Stimulated activated CD8-positive, alpha-beta memory T cell treated with anti-CD3 and anti-CD28 coated beads, Interleukin-15, amount 100 ng/mL, for 1 hour (primary cell): Measurements from ENCODE around the gene CSTF3.
"Not testable (repeated sequence)": the region's sequence is repeated elsewhere in the genome, so short reads cannot be mapped to it uniquely, and the experiment has no call there.

Experiments used
- DNase-seq: peaks from one replicate; pipeline ENCODE4 v3.0.0-alpha.2; 2020; ENCODE audit warnings: low read depth

CSTF3 gene

DNA sequence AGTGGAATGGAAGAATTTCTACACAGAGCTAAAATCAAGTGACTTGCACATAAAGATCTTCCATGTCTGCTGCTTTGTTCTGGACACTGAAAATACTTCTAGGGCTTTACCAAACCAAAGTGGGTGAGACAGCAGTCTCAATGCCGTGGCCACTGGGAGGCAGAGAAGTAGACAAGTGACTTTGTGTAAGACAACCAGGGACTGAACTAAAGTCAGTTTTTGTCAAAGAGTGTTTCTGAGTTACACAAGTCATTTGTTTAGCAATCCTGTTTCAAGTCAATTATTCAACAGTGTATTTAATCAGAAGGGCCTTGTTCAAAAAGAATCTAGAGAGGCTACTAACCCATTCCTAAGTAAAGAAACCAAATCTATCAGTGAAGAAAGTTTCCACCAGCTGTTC is 75.3 kb downstream of the CSTF3 start:
- DNase-seq, result no peak

DNA sequence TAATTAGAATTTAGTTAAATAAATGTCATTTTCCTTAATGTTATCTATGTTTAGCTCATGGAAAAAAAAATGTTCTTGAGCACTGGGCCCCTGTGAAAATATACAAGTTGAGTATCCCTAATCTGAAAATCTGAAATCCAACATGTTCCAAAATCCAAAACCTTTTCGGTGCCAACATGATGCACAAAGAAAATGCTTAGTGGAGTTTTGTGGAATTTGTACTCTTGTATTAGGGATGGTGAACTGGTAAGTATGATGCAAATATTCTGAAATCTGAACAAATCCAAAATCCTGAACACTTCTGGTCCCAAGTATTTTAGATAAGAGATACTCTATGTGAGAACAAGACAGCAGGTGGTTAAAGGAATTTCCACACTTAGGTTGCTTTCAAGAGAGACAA is 77.4 kb downstream of the CSTF3 start:
- DNase-seq, result no peak

DNA sequence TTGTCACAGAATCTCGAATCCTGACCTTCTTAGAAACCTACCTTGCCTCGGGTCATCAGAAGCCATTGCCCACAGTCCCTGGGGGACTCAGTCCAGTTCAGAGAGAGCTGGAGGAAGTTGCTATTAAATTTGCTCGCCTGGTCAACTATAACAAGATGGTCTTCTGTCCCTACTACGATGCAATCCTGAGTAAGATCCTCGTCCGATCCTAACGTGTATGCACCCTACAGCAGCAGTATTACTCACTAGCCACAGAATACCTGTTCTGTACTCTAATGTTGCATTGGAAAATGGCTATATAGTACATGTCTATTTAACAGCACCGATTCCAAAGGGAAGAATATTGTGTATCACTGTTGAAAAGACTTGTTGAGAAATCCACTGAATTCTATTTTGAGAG is 88.8 kb downstream of the CSTF3 start:
- no peak for DNase-seq

DNA sequence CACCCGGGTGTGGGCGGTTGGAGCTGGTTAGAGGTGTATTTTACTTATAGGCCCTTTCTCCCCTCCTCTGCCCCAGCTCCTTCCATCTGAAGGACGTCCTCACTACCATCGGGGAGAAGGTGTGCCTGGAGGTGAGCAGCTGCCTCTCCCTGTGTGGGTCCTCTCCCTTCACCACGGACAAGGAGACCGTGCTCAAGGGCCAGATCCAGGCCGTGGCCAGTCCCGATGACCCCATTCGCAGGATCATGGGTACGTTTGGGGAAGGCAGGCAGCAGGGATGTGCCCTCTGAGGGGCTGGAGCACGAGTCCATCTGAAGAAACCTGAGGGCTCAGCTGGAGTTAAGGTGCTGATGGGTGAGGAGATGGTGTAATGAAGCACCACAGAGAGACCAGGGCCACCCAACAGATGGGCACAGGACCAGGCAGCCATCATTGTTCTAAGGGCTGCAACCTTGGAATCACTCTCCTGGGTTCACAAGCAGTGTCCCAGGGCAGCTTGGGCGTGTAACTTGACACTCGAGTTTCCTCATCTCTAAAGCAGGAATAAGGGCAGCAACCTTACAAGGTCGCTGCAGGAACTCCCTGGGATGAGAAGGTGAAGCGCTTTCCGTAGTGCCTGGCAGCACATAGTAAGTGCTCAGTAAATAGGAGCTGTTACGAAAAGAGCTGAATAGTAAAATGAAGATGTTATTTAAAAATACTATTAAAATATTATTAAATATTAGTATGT is 92.5 kb downstream of the CSTF3 start:
- no peak for DNase-seq

DNA sequence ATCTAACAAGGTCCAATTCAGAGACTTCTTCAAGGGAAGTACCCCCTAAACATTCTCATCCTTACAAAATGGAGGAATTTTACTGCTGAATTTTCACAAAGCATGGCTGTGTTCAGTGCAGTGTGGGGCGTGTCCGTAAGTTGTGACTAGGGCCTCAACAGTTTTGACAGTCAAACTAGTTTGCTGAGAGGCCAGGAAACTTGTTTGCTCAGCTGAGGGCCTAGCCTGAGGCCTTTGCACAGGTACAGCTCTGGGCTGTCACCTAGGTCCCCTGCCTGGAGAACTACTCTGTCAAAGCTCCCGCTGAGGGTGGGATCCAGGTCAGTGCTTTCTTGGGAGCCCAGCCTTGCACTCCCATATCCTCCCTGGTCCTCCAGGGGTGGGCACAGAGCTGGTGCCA is 94.0 kb downstream of the CSTF3 start:
- DNase-seq, result no peak

DNA sequence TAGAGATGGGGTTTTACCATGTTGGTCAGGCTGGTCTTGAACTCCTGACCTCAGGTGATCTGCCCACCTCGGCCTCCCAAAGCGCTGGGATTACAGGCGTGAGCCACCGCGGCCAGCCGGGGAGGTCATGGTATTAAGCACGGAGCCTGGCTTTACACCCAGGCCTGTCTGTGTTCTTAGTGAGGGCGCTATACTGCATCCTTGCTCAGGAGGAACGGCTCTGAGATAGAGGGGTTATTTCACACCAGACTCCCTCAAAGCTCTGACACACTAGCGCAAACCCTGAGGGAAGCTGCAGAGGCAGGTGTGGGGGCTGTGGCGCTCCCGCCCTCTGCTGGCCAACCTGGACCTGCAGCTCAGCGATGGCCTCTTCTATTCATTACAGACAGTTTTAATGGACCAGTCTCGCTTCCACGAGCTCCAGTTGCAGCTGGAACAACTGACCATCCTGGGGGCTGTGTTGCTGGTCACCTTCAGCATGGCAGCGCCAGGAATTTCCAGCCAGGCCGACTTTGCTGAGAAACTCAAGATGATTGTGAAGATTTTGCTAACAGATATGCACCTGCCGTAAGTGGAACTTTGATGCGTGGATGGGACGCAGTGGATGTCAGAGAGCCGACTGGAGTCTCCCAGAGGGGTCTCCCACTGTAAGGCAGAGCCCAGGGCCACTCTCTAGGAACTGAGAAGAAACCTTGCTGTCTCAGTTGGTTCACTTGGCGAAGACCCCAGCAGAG is 95.7 kb downstream of the CSTF3 start:
- DNase-seq, result peak; percentile 40

DNA sequence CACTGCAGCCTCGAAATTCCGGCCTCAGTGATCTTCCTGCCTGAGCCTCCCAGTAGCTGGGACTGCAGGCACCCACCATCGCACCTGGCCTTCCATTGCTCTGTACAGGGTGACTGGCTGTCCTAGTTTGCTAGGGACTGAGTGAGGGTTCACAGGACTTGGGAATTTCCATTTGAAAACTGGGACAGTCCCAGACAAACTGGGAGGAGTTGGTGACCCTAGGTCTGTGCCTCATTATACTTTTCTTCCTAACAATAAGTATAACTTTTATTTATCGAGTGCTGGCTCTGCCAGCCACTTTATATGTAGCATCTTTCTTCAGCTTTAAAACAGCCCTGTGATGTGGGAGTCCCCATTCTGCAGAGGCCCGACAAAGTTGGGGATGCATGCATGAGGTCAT is 96.4 kb downstream of the CSTF3 start:
- no peak for DNase-seq

DNA sequence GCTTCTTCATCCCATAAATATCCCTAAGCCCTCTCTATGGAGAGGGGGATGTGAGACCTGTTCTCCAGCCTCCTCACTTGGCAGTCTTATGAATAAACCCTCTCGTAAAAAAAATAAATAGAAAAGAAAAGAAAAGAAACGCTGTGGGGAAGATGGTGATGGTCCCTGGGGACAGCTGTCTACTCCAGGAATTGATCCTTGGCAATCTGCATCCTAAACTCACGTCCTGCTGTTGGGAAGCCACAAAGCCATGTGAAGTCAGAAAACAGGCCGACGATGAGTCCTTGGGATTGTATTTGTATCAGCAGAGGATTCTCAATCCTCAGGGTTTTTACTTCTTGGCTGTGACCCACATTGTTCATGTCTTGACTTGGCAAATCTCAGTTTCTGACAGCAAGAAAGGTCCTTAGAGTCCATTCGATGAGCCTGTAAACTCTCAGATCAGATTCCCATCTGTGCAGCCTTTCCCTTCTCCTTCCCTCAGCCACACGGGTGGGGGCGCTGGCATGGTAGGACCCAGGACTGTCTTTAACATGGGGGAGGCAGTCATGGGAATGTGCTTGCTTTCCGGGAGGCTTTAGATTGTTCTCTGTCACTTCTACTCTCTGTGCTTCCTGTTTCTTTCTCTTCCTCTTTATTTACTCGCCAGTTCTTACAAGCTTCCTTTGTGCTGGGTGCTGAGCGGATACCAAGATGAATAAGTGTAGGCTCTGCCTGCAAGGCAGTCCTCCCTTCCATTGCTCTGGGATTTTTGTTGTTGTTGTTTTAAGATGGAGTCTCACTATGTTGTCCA is 97.1 kb downstream of the CSTF3 start:
- DNase-seq, result no peak

DNA sequence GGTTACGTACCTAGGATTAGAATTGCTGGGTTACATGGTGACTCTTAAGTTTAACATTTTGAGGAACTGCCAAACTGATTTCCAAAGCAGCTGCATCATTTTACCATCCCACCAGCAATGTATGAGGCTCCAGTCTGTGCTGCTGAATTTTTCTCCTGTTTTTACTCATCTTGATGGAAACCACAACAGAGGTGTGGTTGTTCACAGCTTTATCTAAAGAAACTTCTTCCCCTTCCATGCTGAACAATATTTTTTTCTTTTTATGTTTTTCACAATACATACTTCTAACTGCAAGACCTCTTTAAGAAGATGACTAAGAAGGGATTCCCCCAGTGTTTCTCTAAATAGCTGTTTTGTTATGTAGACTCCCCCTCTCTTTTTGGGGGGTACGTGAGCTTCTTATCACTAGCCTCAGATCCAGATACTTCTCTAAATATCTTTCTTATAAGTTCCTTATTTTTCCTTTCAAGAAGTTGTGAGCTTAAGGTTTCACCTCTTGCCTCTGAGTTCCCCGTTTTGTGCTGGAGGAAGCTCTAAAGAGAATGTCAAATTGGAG is 97.9 kb downstream of the CSTF3 start:
- DNase-seq, result no peak

DNA sequence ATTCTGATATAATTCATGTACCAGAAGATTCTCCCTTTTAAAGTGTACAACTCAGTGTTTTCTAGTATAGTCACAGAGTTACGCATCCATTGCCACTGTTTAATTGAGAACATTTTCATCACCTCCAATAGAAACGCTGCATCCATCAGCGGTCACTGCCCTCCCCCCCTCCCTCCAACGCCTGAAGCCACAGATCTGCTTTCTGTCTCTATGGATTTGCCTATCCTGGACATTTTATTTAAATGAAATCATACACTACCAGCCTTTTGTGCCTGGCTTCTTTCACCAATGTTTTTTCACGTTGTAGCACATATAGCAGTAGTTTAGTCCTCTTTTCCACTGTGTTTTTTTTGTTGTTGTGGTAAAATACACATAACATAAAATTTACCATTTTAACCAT is 99.1 kb downstream of the CSTF3 start:
- DNase-seq, result no peak

DNA sequence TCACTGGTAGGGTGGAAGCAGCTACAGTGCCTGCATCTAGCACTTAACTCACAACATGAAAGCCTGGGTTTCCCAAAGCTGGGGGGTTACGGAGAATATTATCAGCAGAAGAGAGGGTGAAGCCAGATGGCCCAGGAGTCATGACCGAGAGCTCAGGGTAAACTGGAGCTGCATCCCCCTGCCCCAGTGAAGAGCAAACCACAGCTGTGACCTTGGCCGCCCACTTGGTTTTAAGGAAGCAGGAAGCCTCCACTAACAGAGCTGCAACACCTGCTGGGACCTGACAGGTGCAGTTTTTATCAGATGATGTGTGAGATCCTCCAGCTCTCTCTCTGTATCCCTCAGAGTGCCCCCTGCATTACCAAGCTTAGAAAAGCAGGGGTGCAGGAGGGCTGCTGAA is 101.0 kb downstream of the CSTF3 start:
- DNase-seq, result no peak

DNA sequence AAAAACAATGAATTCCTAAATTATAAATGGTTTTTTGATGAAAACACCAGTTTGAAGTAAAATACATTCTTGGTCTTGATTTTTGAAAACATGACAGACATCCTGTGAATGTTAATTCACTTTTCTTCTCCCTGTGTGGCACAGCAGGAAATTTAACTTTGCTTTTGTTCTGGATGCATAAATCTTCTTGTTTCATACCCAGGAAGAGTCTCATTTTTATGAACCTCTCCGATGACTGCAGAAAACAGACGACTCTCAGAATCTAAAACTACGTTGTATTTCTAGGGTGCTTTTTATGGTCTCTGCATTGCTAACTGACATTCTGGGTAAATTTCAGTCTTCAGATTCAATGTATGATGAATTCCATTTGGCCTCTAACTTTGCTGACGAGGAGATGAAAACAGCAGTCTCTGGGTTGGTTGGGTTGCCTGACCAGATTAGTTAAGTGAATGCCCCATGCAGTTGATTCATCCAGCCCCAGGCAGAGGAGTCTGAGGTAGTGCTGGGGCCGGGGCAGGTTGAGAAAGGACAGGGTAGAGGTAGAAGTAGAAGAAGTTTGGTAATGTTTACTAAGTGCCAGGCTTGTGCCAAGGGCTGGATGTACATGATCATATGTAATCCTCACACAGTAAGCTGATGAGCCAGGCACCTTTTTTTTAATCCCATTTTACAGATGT is 101.8 kb downstream of the CSTF3 start:
- no peak for DNase-seq

DNA sequence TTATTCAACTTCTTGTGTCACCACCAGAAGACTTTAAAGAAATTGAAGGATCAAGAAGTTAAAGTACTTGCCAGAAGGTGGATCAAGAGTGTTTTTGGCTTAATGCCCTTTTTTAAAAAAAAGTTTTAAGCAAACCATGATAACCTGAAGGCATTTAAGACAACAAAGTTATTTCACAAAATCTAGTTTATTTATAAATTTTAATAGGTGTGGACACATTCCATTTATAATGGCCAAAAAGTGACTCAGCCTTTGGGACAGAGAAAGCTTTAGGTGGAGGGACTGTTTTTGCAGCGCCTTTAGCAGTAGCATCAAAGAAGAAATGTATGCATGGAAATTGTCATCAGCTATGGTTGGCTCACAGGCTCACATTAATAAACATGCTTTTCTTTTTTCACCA is 104.0 kb downstream of the CSTF3 start:
- DNase-seq, result no peak

DNA sequence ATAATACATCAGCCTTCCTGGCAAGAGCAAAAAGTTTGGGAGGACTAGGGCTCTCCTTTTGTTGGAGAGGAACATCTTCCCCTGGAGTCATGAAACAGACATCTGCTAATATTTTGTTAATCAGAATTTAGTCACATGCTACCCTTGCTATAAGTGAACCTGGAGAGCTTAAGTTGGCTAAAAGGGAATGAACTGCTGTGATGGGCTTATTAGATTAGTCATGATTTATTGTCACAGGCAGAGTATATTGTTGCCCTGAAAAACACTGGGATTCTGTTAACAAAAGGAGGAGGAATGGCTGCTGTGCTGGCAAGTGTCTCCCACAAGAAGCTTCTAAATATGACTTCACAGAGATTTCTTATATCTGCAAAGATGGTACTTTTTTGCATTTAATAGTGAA is 105.9 kb downstream of the CSTF3 start:
- no peak for DNase-seq

DNA sequence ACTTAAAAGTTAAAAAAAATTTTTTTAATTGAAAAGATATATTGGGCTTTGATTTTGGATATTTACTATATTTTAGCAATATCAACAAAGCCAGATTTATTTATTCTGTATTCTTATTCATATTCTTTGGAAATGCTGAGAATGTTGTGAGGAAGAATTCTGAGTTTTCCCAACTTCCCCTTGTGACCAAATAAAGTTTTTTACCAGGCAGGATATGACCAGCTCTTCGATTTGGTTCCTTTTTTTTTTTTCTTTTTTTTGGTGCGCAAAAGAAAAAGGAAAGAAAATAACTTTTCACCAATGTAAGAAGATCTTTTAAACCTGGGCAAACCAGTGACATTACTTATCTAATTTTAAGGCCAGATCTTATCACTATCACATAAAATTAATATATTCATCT is 109.0 kb downstream of the CSTF3 start:
- DNase-seq, result no peak

DNA sequence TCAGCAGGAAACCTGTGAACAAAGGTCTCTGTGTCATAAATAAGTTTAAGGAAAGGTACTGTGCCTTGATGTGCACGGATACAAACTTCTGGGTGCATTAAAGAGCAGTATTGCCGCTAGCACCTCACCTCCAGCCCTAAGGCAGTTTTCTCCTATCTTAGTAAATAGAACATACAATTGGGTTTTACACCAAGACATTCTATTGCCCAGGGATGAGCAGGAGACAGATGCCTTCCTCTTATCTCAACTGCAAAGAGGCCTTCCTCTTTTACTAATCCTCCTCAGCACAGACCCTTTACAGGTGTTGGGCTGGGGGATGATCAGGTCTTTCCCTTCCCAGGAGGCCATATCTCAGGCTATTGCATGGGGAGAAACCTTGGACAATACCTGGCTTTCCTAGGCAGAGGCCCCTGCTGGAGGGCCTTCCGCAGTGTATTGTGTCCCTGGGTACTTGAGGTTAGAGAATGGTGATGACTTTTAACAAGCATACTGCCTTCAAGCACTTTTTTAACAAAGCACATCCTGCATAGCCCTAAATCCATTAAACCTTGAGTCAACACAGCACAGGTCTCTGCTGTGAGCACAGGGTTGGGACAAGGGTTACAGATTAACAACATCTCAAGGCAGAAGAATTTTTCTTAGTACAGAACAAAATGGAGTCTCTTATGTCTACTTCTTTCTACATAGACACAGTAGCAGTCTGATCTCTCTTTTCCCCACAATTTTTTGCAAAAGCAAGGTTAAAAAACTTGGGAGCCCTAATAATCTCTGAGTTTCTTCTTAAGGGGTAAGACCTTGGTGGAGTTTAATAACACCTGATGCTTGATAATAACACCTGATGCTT is 111.5 kb downstream of the CSTF3 start:
- not testable (repeated sequence) for DNase-seq

DNA sequence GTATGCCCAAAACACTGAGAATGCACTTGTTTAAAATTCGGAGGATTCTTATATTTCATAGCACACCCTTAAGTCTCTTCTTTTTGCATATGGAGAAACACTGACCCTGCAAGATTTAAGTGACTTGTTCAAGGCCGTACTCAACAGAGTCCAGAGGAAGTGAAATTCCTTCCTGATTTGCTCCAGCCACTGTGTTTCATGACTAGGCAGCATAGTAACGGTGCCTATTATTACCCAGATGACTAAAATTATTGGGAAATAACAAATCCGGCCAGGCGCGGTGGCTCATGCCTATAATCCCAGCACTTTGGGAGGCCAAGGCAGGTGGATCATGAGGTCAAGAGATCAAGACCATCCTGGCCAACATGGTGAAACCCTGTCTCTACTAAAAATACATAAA is 112.6 kb downstream of the CSTF3 start:
- DNase-seq, result not testable (repeated sequence)

DNA sequence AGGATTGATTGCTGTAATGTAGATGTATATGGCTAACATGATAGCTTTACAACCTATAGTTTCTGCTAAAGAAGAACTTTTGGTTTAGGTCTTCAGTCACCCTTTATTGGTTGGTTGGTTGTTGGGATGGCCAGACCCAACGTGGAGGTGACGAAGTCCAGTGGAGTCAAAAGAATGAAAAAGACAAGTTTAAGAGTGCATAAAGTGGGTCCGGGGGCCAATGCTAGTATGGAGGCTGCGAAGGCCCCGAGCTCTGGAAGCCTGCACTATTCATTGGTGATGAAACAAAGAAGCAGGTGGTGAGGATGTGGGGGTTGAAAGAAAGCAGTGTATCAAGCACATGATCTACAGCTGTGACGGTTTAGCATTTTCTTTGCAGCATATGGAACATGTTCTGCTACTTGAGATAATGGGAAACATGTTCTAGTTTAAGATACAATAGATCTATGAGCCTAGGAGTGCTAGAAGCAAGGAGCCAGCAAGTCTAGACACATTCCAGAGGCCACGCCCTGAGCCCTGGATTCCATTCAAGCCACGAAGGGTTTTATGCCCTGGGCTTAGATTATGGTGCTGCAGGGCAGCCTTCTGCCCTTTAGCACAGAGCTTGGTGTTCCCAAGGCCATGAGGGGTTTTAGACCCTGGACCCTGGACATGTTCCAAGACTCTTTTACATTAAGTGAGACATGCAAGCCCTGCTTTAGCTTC is 115.6 kb downstream of the CSTF3 start:
- DNase-seq, result no peak

DNA sequence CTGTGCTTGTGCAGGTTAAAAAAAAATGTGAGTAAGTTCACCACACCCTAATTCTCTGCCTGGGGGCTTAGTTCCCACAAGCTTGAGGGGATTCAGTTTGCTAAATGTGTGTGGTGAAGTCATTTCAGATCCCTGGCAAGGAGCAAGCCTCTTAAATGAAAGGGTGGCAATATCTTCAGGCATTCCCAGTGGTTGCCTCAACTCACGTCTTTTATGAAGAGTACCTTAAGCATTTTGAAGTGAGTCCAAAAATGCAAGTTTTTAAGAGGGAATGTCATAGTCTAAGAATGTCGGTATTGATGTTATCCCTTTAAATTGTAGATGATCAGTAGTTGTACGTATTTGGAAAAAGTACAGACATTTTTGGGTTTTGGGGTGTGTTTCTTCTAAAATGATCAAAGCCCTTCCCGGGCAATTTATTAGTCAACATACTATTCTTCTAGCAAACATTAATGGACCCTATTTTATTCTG is 117.0 kb downstream of the CSTF3 start:
- DNase-seq, result no peak

DNA sequence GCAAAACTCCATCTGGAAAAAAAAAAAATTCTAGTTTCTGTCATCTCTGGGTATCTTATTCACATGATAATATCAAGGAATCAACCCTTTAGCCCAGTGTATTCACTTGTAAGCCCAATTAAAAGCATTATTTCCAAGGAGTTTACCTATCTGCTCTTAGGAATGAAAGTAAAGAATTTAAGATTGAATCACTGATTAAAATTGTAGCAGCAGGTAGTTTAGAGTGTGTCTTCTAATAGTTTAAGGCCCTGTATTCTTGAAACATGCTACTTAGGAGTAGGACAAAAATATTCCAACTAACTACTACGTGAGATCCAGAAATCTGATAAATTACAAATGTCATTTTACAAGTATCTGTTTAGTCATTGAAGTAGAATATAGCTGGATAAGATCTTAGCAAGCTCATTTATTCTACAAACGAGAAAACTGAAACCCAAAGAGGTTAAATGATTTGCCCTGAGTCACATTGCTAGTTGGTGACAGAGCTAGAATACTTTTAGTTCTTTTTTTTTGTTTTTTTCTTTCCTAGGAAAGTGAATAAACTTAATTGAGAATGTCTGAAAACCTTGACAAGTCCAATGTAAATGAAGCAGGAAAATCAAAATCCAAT is 118.0 kb downstream of the CSTF3 start:
- DNase-seq, result no peak
